GM21576 (cell line): ENCODE data around the gene POLR3E.
"Not testable (repeated sequence)": the region's sequence is repeated elsewhere in the genome, so short reads cannot be mapped to it uniquely, and the experiment has no call there.

Experiments used
- ATAC-seq: cut with Tn5 transposase; IDR thresholded peaks from one replicate; pipeline ENCODE4 v1.9.1; 2021; ENCODE audit warnings: mild to moderate bottlenecking, moderate library complexity; ENCODE audit not compliant: unreplicated experiment

Gene POLR3E

GRCh38 chr16:22333457-22333994 lies 36.3 kb downstream of the POLR3E start:
- no peak for ATAC-seq

- ATAC-seq, result no peak
Measured at GRCh38 chr16:22335668-22336246, 38.5 kb downstream of the POLR3E start.

DNA sequence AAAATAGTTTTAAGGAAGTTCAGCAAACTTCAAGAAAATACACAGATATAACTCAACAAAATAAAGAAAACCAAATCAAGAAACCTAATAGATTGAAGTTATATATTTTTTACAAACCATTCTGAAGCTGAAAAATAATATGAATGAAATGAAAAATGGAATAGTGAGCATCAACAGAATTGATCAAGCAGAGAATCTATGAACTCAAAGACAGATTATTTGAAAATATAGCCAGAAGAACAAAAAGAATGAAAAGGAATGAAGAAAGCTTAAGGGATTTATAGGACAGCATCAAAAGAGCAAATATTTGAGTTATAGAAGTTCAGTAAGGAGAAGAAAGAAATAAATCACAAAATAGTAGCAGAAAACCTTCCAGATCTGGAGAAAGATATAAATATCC lies 39.4 kb downstream of the POLR3E start:
- ATAC-seq, result no peak

DNA sequence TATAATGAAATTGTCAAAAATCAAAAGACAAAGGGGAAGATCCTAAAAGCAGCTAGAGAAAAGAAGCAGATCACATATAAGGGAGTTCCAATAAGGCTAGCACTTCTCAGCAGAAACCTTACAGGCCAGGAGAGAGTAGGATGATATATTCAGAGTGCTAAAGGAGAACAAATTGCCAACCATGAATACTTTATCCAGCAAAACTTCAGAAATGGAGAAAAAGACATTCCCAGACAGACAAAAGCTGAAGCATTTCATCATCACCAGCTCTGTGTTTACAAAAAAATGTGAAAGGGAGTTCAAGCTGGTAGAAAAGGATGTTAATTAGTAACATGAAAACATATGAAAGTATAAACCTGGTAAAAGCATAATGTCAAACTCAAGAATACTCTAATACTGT lies 39.8 kb downstream of the POLR3E start:
- ATAC-seq, result no peak

GRCh38 chr16:22337849-22338635 lies 40.8 kb downstream of the POLR3E start:
- ATAC-seq, result no peak

DNA sequence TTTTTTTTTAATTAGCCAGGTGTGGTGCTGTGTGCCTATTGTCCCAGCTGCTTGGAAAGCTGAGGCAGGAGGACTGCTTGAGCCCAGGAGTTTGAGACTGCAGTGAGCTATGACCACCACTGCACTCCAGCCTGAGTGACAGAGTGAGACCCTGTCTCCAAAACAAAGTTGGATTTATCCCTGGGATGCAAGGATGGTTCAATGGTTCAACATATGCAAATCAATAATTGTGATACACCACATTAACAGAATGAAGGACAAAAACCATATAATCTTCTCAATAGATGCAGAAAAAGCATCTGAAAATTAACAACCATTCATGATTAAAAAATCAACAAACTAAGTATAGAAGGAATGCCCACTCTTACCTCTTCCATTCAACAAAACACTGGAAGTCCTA lies 43.7 kb downstream of the POLR3E start:
- no peak for ATAC-seq

DNA sequence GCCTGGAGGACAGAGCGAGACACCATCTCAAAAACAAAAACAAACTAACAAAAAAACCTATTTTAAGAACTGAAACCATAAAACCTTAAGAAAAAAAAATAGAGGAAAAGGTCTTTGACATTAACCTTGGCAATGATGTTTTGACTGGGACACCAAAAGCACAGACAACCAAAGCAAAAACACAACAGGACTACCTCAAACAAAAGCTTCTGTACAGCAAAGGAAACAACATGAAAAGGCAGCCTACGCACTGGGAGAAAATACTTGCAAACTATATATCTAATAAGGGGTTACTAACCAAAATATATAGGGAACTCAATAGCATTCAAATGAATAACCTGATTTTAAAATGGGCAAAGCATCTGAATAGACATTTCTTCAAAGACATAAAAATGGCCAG lies 44.9 kb downstream of the POLR3E start:
- ATAC-seq, result no peak

DNA sequence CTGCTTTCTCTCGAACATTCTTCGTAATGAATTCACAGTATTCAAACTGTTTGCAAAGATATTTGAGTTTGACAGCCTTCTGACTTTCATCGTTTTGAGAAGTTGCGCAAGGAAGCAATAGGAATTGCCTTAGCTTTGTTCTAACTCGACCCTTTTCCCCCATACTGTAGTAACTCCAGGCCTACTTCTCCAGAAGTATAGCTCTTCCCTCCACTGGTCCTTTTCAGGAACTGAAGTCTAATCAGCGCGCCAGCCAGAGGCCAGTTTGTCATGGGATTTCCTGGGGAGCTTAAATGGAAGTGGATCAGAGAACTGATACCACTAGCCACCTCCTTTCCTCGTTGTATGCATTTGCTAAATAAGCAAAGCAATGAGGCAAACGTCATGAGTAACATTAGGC lies 49.3 kb downstream of the POLR3E start:
- ATAC-seq, result no peak

- ATAC-seq, result no peak
Measured at GRCh38 chr16:22347100-22347820, 50.1 kb downstream of the POLR3E start.

GRCh38 chr16:22348291-22348690 lies 51.1 kb downstream of the POLR3E start:
- ATAC-seq, result no peak

- not testable (repeated sequence) for ATAC-seq
Measured at GRCh38 chr16:22351017-22351416, 53.8 kb downstream of the POLR3E start.

DNA sequence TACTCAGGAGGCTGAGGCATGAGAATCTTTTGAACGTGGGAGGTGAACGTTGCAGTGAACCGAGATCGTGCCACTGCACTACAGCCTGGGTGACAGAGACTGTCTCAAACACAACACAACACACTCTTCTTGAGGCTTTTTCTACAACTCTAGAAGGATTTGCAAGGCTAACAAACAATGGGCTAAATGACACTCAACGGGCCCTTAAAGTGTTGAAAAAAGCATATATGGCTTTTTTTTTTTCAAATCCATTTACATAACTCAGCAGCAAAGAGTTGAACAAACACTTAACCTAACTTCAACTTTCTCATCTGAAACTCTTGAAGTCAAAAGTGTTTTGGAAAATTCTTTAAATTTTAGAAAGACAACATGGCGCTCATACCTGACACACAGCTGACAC lies 54.9 kb downstream of the POLR3E start:
- ATAC-seq, result no peak

DNA sequence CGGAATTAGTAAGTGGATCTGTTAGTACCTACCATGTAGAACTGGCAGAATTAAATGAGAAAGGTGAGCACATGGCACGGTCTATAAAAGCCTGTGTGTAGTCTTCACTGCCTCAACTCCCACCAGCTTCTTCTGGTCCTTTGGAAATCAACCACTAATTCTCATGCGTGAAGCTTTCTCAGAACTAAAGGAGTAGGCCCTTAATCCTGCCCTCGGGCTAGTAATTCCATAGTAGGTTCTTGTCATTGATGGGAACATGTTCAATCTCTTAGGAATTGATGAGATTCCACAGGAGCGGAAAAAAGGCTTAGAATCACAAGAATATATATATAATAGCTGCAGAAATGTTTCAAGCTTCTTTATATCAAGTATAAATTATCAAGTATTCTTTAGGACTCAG lies 55.5 kb downstream of the POLR3E start:
- ATAC-seq, result no peak

DNA sequence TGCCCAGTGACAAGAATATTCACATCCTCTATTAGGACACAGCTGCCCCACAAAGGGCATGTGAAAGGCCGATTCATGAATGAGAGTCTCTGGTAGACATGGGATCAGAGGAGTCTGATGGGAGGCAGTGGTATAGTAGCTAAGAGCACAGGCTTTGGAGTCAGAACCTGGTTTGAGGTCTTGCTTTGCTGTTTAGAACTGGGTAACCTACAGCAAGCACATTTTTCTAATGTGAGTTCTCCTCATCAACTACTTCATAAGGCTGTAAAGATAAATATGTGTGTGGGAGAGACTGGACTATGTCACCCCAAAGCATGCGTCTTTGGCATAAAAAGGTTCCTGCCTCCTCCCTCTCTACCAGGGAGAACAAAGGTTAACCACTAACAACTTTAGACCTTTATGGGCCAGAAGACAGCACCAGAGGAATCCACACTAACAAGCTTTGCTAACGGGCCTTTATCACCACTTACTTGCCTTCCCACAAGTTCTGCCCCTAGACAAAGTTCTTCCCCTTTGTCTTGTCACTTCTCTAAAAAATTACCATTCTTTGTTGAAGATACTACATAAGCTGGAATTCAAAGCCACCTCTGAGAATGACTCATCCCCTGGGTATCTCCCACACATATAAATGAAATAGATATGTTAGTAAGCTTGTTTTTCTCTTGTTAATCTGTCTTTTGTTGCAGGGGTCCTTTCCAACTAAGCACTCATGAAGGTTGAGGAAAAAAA lies 56.1 kb downstream of the POLR3E start:
- ATAC-seq, result no peak

- ATAC-seq, result no peak
Measured at GRCh38 chr16:22353933-22354541, 56.8 kb downstream of the POLR3E start.

DNA sequence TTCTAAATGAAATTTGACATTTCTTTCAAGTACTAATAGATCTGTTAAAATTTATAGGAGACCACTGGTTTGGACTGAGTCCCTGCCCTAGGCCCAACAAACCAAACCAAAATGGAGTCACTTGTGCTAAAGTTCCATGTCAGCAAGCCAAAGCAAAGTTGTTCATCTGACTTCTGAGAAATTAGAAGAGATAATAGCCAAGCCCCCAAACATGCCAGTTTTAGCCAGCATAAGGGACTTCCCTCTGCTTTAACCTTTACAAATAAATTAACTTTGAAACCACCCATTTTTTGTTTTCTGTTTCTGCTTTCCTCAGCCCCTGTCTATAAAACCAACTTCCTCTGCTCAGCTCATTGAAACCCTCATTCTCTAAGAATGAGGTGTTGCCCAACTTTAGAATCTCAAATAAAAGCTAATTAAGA lies 58.3 kb downstream of the POLR3E start:
- no peak for ATAC-seq

DNA sequence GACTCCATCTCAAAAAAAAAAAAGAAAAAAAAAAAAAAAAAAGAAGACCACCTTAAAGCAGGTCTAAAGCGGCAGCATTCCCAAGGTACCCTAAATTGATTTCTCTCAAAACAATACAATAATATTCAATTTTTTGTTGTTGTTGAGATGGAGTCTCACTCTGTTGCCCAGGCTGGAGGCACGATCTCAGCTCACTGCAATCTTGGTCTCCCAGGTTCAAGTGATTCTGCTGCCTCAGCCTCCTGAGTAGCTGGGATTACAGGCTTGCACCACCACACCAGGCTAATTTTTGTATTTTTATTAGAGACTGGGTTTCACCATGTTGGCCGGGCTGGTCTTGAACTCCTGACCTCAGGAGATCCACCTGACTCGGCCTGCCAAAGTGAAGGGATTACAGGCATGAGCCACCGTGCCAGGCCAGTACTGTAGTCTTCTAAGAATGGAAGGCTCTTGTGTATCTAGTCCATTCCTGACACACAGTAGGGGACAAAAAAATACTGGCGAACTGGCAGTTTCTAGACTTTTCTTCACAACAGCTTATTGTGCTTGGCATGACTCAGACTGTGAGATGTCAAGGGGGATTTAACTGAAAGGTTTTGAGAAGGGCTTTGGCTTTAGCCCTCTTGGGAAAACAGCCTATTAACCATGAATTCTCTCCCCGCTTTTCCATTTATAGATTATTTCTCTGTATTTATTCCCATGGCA lies 59.9 kb downstream of the POLR3E start:
- peak; percentile 23 for ATAC-seq

DNA sequence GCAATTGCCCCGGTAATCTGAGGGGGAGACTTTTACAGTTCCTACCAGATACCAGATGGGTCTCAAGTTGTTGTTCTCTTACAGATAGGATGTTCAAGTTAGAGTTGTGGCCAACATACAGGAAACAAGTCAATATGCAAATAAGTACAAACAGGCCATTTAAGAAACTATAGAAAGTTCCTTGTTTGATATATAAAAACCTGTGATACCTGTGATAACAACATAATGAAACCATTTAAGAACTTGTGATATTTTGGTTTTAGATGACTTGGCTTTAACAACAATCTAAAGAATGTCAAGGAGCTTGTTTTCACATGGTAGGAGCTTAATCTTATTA lies 60.4 kb downstream of the POLR3E start:
- peak; percentile 67 for ATAC-seq

DNA sequence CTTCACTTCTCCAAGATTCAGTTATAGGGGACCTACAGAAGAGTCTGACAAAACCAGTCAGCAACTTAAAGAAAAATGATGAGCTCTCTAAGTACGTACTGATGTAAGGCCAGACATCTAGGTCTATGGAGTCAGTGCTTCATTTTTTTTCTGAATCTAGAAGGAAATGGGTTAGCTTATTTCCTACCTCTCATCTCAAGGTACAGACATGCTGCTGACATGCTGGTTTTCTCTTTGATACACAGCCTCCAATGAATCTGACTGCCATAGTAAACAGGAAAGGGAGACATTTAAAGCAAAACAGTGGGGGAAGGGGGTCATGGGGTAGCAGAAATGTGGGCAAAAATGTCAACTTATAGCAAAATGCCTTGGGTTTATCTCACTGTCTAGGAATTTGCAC lies 60.8 kb downstream of the POLR3E start:
- no peak for ATAC-seq

GRCh38 chr16:22359679-22360078 lies 62.5 kb downstream of the POLR3E start:
- ATAC-seq, result no peak
